ENCODE measurements around the gene GDE1. TPM values are rescaled to one million over a fixed set of nuclear protein-coding genes. Genes with fewer than 3 reads are reported as not detected.

The GDE1 gene
- total RNA-seq, 1 experiment from 2014 or later: 45.6 TPM

DNA sequence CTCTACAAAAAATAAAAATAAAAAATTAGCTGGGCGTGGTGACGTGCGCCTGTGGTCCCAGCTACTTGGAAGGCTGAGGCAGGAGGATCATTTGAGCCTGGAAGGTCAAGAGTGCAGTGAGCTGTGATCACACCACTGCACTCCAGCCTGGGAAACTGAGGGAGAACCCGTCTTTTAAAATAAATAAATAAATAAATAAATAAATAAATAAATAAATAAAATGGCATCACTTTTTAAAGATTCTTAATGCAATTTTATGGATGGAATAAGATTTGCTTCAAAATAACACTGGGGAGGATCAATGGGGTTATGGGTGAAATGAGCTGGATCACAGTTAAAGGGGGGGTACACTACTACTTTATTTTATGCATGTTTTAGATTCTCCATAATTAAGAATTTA, 14.9 kb downstream of the GDE1 start:
- Histone ChIP-seq H3K4me3 (ENCODE audit: low read length) (no peak overlapping the region), H3K36me3 (ENCODE audit: low read depth, low read length) (peaks cover 28% of the 10 kb centered on the region; the same call in 1 of the 2 replicates), H4K20me1 (ENCODE audit: low read length) (no peaks in the 10 kb centered on the region), H3K4me2 (ENCODE audit: low read length) (no peak overlapping the region), H3K9me3 (ENCODE audit: low read length) (no peaks in the 10 kb centered on the region), H2AFZ (ENCODE audit: low read length) (no peak overlapping the region), H3K79me2 (ENCODE audit: low read length) (no peaks in the 10 kb centered on the region), H3K9ac (ENCODE audit: low read length) (no peak overlapping the region), H3K27me3 (ENCODE audit: low read length) (no peaks in the 10 kb centered on the region), H3K27ac (ENCODE audit: low read length) (no peak overlapping the region), H3K4me1 (ENCODE audit: insufficient read depth, low read length) (peaks cover 38% of the 10 kb centered on the region), H3K9me2 (replicated peaks; ENCODE audit: low read length) (no peaks in the 10 kb centered on the region), H3F3A (ENCODE audit: low read length, unreplicated experiment) (no peaks in the 10 kb centered on the region)
- ATAC-seq: no peak
- ChIA-PET POLR2A (ENCODE audit: unreplicated experiment) (no interaction called here), CTCF (no interaction called here)
- no peak for TF ChIP-seq EZH2 (IDR thresholded peaks at IDR 0.05; ENCODE audit: low read length, unreplicated experiment)
- TF ChIP-seq, protein P1, sequence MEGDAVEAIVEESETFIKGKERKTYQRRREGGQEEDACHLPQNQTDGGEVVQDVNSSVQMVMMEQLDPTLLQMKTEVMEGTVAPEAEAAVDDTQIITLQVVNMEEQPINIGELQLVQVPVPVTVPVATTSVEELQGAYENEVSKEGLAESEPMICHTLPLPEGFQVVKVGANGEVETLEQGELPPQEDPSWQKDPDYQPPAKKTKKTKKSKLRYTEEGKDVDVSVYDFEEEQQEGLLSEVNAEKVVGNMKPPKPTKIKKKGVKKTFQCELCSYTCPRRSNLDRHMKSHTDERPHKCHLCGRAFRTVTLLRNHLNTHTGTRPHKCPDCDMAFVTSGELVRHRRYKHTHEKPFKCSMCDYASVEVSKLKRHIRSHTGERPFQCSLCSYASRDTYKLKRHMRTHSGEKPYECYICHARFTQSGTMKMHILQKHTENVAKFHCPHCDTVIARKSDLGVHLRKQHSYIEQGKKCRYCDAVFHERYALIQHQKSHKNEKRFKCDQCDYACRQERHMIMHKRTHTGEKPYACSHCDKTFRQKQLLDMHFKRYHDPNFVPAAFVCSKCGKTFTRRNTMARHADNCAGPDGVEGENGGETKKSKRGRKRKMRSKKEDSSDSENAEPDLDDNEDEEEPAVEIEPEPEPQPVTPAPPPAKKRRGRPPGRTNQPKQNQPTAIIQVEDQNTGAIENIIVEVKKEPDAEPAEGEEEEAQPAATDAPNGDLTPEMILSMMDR (conservative IDR thresholded peaks at IDR 0.05; ENCODE audit: low read depth, low read length): no peak
- TF ChIP-seq EZH2phosphoT487 (IDR thresholded peaks at IDR 0.05; ENCODE audit: borderline replicate concordance, low read length): no peak
- BruUV-seq (replicated peaks): no TSS peak
- DNase-seq: no peak
- intact Hi-C loops (cut with micrococcal nuclease): loop anchor here (10.0 kb wide), 1 partner anchor 422 kb away; no protein-coding TSS in a partner anchor

DNA sequence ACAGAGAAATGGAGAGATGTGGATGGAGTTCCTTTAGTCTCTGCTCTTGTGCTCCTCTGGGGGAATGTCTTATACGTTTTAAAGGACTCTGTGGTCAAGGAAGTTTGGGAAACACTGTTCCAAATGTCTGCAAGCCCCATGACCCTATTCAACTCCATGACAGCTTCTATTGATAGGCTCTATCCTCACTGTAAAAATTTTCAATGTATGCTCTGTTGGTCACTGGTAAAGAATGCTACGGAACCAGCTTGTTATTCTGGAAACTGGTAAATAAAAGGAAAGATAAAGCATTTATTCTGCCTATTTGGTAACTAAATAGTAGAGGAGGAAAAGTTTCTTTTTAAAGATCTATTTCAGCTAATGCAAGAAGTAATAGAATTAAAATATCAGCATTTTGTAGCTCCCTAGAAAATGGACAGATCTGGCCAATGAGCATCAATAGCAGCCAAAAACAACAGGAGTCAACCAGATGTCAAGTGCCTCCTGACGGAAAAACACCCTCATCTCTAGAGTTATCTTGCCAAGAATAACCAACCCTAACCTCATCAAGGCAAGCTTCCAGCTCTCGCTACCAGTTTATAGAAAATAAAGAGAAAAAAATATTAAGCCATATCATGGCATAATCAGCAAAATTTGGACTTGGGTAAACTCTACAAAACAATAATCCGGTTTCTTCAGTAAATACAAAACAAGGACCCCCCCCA, 16.1 kb downstream of the GDE1 start:
- no peaks in the 10 kb centered on the region for H3K79me2 ChIP-seq (ENCODE audit: low read length)
- H2AFZ ChIP-seq (ENCODE audit: low read length): no peak overlapping the region
- no peaks in the 10 kb centered on the region for H3F3A ChIP-seq (ENCODE audit: low read length, unreplicated experiment)
- H3K9me2 ChIP-seq (replicated peaks; ENCODE audit: low read length): no peaks in the 10 kb centered on the region
- H3K27ac ChIP-seq (ENCODE audit: low read length): peak overlapping the region; percentile 80
- peak; percentile 62 for ATAC-seq
- peaks cover 33% of the 10 kb centered on the region; the same call in 1 of the 2 replicates for H3K36me3 ChIP-seq (ENCODE audit: low read depth, low read length)
- H3K4me2 ChIP-seq (ENCODE audit: low read length): peak overlapping the region; percentile 54
- intact Hi-C loops (cut with micrococcal nuclease): loop anchor here (10.0 kb wide), 1 partner anchor 421 kb away; no protein-coding TSS in a partner anchor
- no peak overlapping the region; the same call in 1 of the 2 replicates for H3K9ac ChIP-seq (ENCODE audit: low read length)
- no TSS peak for BruUV-seq (replicated peaks)
- ChIA-PET CTCF (no interaction called here), POLR2A (ENCODE audit: unreplicated experiment) (interaction anchor here (0.7 kb wide), 1 partner anchor 11 kb away, joined by 3 read pairs; no protein-coding TSS in a partner anchor)
- H3K9me3 ChIP-seq (ENCODE audit: low read length): no peaks in the 10 kb centered on the region
- H4K20me1 ChIP-seq (ENCODE audit: low read length): no peaks in the 10 kb centered on the region
- peaks cover 38% of the 10 kb centered on the region for H3K4me1 ChIP-seq (ENCODE audit: insufficient read depth, low read length)
- TF ChIP-seq, protein P1 (conservative IDR thresholded peaks at IDR 0.05; ENCODE audit: low read depth, low read length): no peak
- no peak for TF ChIP-seq EZH2phosphoT487 (IDR thresholded peaks at IDR 0.05; ENCODE audit: borderline replicate concordance, low read length)
- TF ChIP-seq EZH2 (IDR thresholded peaks at IDR 0.05; ENCODE audit: low read length, unreplicated experiment): no peak
- peak overlapping the region; percentile 32; the same call in 1 of the 2 replicates for H3K4me3 ChIP-seq (ENCODE audit: low read length)
- H3K27me3 ChIP-seq (ENCODE audit: low read length): no peaks in the 10 kb centered on the region
- DNase-seq: peak; percentile 82

All from PC-3 (cell line).